RWPE2 (cell line): ENCODE results near the gene SLC33A1.

ENCODE experiments used
- ATAC-seq: fragments of 200-7000 bp; cut with Tn5 transposase; 3 replicates; pipeline ENCODE4 v1.9.1; 2021; ENCODE audit warnings: low read depth
- DNase-seq: peaks from one replicate; pipeline ENCODE4 v3.0.0-alpha.2; 2020; ENCODE audit warnings: low spot score
- H3K27ac ChIP-seq: fragments of 450-650 bp; 2 replicates; pipeline ENCODE4 v1.5.1; 2017; ENCODE audit warnings: mild to moderate bottlenecking; ENCODE audit not compliant: poor library complexity, severe bottlenecking
- H3K27me3 ChIP-seq: fragments of 250-450 bp; sonication (Bioruptor Pico); 2 replicates; pipeline ENCODE4 v1.5.1; 2021; ENCODE audit warnings: mild to moderate bottlenecking, moderate library complexity; ENCODE audit not compliant: insufficient read depth, poor library complexity, severe bottlenecking
- H3K36me3 ChIP-seq: fragments of 250-450 bp; sonication (Bioruptor Pico); 2 replicates; pipeline ENCODE4 v1.5.1; 2020; ENCODE audit warnings: low read depth, mild to moderate bottlenecking, moderate library complexity
- H3K4me1 ChIP-seq: fragments of 250-450 bp; sonication (Bioruptor Pico); 2 replicates; pipeline ENCODE4 v1.5.1; 2021; ENCODE audit warnings: mild to moderate bottlenecking, moderate library complexity; ENCODE audit not compliant: insufficient read depth, poor library complexity, severe bottlenecking
- H3K4me3 ChIP-seq: fragments of 250-450 bp; sonication (Bioruptor Pico); 2 replicates; pipeline ENCODE4 v1.5.1; 2021; ENCODE audit warnings: mild to moderate bottlenecking, moderate library complexity; ENCODE audit not compliant: severe bottlenecking
- H3K9me3 ChIP-seq: fragments of 250-450 bp; sonication (Bioruptor Pico); 2 replicates; pipeline ENCODE4 v1.5.1; 2021; ENCODE audit warnings: mild to moderate bottlenecking, moderate library complexity; ENCODE audit not compliant: severe bottlenecking
- CTCF ChIP-seq: fragments of 450-650 bp; IDR thresholded peaks from one replicate; pipeline ENCODE4 v1.5.1; 2017; ENCODE audit warnings: mild to moderate bottlenecking, moderate library complexity; ENCODE audit not compliant: poor library complexity, severe bottlenecking

Gene SLC33A1

GRCh38 chr3:155809181-155809580 is 45.0 kb downstream of the SLC33A1 start:
- Histone ChIP-seq H3K27me3 (no peaks in the 10 kb centered on the region), H3K9me3 (no peaks in the 10 kb centered on the region), H3K4me3 (no peak overlapping the region), H3K4me1 (no peaks in the 10 kb centered on the region), H3K27ac (no peak overlapping the region), H3K36me3 (no peaks in the 10 kb centered on the region)
- ATAC-seq: no peak
- no peak for DNase-seq
- no peak for TF ChIP-seq CTCF

GRCh38 chr3:155807823-155808222 is 46.4 kb downstream of the SLC33A1 start:
- Histone ChIP-seq H3K4me1 (no peaks in the 10 kb centered on the region), H3K36me3 (peaks cover 2% of the 10 kb centered on the region; the same call in 1 of the 2 replicates), H3K9me3 (no peaks in the 10 kb centered on the region), H3K27ac (no peak overlapping the region), H3K27me3 (no peaks in the 10 kb centered on the region), H3K4me3 (no peak overlapping the region)
- DNase-seq: no peak
- no peak for TF ChIP-seq CTCF
- no peak for ATAC-seq

- peak; percentile 98 for TF ChIP-seq CTCF
- Histone ChIP-seq H3K27me3 (no peaks in the 10 kb centered on the region), H3K4me1 (no peaks in the 10 kb centered on the region), H3K9me3 (no peaks in the 10 kb centered on the region), H3K4me3 (peak within 1 kb of the TSS; percentile 64), H3K27ac (no peak within 1 kb of the TSS), H3K36me3 (peaks cover 12% of the 10 kb centered on the region; the same call in 1 of the 2 replicates)
- no peak for DNase-seq
- peak; percentile 93 for ATAC-seq
These were observed 48.2 kb downstream of the SLC33A1 start, which contains the start of gene C3orf33 for GRCh38 chr3:155805802-155806618. C3orf33 (minus strand) TSS chr3:155806278; CDS start chr3:155806252, 26 bp downstream.

- H3K9me3 ChIP-seq: no peaks in the 10 kb centered on the region
- no peak for TF ChIP-seq CTCF
- H3K27me3 ChIP-seq: no peaks in the 10 kb centered on the region
- no peak overlapping the region for H3K27ac ChIP-seq
- ATAC-seq (no peak; the same call in 1 of the 3 replicates), DNase-seq (no peak)
- H3K4me3 ChIP-seq: peak overlapping the region; percentile 64
- no peaks in the 10 kb centered on the region for H3K4me1 ChIP-seq
- peaks cover 12% of the 10 kb centered on the region; the same call in 1 of the 2 replicates for H3K36me3 ChIP-seq
These were observed 48.9 kb downstream of the SLC33A1 start for GRCh38 chr3:155805204-155805801.
